GM18508 (cell line): Measurements from ENCODE around the gene FBXL13.
"Not testable (repeated sequence)": the region's sequence is repeated elsewhere in the genome, so short reads cannot be mapped to it uniquely, and the experiment has no call there.

ENCODE experiments used
- ATAC-seq: cut with Tn5 transposase; IDR thresholded peaks from one replicate; pipeline ENCODE4 v1.9.1; 2021; ENCODE audit warnings: moderate number of reproducible peaks; ENCODE audit not compliant: insufficient read depth, unreplicated experiment

The FBXL13 gene

DNA sequence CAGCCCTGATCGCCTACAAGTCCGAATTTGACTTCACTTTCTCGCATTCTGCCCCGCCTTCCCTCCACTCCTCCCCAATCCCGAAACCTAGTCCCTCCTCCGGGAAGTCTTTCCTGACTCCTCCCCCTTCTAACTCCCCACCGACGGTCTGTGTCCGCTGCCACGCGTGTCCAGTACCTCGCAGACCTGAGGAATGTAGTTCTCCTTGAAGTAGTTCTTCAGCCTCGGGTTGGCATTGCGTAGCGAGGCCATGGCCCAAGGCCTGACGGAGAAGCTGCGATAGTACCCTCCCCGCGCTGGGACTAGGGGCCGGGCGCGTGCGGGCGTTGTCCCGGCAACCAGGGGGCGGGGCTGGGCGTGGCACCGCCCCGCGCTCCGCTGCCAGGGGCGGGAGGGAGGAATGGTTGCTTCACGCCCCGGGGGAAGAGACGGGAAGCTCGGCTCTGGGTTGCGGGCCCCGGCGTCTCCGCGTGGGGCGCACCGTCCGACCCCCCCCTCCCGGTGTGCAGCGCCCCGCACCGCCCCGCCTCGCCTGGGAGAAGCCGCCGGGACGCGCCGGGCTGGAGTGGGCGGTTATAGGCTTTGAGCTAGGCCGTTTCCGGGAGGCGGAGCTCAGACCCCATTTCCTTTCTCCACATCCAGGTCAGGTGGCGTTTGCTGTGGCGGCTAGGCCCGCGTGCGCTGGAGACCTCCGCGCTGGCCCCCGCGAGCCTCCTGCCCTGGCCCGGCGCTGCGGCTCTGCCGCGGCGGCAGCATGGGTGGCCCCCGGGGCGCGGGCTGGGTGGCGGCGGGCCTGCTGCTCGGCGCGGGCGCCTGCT lies at the start of gene FBXL13, which contains the start of gene ARMC10:
Gene FBXL13, minus strand, starts transcription at position 278 of the 818 bp plus-strand sequence.
Gene ARMC10, plus strand, starts transcription at position 622 of the 818 bp plus-strand sequence. Its CDS starts 133 bp downstream, at position 755.
- ATAC-seq = peak; percentile 76

DNA sequence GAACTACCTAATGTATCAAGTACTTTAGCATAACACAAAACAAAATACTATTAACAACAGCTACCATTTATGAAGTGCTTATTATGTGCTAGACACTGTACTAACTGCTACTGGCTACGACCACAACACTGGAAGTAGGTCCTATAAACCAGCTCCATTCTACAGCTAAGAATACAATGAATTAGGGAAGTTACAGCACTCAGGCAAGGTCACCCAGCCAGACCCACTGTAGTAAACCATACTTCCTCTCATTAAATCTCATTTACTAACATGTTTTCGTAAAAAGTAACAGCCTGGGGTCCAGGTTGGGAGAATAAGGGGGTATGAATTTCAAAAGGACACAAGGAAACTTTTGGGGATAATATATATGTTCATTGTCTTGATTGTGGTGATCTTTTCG lies 48.9 kb upstream of the FBXL13 start:
- no peak for ATAC-seq

DNA sequence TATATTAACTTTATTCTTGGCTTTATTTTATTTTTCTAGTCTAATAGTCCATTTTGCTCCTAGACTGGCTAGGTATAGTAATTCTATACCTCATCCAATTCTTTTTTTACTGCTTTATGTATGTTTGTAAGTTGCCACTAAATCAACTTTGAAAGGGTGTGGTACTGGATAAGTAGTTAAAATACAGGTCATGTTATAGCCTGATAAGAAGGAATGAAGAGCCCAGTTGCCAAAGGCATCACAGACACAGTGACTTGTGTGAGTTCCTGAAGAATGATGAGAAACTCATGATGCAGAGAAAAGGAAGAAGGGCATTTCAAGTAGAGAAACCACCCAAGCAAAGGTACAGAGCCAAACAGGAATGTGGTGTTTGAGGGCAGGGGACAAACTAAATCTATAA lies 47.0 kb upstream of the FBXL13 start:
- ATAC-seq = no peak

DNA sequence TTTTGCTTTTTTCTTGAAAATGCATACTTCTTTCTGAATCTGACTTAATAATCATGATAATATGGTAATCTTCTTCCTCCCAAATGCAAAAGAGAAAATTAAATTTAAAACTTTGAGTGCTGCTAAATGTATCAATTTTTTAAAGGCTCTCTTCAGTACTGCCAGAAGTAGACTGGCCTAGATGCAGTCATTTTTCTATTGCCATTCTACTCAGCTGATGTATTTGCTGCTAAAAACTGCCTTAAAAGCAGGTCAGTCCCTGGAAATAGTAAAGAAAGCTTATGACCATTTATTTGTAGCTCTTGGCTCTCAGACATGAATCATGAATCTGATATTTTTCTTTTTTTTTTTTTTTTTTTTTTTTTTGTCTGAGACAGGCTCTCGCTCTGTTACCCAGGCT lies 45.8 kb upstream of the FBXL13 start:
- ATAC-seq = no peak

DNA sequence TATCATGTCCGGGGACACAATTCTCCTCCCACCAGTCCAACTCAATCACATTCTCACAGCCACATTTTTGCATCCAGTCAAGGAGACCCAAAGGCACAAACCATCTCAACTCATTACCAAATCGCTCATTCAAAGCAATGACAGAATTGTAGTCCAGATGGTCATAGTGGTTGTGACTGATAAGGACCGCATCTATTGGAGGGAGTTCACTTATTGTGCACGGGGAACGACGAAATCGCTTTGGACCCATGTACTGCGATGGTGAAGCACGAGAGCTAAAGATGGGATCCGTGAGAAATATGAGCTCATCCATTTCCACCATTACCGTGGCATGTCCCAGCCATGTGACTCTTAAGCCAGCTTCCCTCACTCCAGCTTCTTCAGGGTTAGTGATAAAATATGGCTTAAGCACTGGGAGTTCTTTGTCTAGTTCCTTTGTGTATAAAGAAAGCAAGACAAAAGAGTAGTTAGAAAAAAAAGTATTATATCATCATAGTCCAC lies 45.2 kb upstream of the FBXL13 start:
- no peak for ATAC-seq

DNA sequence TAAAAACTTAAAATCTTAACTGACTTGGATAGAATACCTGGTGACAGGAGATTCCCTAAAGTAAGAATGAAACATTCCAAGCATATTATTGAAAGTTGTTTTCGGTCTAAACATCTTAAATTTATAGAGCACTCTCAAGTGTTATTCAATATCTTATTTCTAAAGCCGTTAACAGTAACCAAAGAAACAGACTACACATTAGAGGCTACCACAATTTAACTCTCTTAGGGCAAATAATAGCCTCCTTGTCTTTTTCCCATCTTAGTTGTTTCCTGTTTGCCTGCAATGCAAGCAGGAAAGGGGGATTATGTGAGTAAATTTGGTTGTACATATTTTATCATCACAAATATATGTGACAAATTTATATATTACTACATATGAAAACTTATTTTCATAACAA lies 42.9 kb upstream of the FBXL13 start:
- ATAC-seq = no peak

DNA sequence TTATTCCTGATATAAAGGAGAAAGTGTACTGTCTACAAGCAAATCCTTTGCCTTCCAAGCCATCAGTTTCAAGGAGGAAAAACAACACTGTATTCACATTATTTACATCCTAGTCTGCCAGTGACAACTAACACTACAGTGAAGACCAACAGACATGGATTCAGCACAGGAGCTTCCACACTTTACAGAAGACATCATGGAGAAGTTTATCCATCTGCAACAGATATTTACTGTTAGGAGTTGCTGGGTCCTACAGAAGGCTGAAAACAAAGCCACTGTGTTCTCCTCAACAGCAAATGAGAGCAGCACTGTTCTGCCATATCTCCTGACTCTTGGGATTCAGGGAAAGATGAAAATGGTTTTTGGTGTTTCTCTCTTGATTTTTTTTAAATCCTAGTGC lies 42.4 kb upstream of the FBXL13 start:
- ATAC-seq = no peak

DNA sequence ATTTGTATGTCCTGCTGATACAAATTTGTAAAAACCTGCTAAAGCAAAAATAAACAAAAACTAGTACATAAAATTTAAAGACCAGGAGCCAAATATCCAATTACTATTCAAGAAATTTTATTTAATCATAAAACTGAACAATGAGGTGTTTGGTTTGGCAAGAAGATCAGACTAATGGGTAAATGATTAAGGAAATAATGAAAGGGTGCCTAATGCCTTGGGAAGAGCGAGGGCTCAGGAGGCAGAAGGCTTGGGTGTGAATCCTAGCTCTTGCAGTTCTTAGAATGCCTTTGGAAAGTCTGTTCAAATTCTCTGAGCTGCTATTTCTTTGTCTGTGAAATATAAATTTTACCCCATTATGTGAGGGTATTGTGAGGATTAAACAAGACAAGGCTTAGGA lies 41.9 kb upstream of the FBXL13 start:
- ATAC-seq = no peak

DNA sequence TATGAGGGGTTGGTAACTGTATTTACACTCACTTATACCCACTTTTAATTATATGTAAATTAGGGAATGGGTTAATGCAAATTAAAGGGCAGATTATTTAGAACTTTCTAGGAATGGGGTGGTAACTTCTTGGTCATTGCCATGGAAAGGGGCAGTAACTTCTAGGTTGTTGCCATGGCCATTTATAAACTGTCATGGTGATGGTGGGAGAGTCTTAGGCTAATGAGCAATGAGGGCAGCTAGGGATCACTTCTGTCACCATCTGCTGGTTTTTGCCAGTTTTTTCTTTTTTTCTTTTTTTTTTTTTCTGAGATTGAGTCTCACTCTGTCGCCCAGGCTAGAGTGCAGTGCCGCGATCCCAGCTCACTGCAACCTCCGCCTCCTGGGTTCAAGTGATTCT lies 41.2 kb upstream of the FBXL13 start:
- ATAC-seq = no peak

DNA sequence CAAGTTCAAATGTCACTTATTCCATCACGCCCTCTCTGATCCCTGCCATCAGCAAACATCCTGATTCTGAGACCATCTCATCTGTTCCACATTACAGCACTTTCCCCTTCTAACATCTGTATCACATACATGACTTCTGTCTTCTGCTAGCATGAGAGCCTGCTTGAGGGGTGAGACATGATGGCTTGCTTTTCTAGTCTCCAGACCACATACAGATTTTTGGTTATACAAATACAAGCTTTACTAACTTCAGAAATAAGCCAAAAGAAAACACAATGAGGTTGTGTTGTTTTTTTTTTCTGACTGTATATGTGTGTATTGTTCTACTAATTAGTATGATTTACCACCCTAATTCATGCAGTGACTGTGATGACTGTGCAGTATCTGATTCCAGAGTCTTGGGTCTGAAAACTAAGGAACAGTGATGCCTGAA lies 40.0 kb upstream of the FBXL13 start:
- no peak for ATAC-seq

DNA sequence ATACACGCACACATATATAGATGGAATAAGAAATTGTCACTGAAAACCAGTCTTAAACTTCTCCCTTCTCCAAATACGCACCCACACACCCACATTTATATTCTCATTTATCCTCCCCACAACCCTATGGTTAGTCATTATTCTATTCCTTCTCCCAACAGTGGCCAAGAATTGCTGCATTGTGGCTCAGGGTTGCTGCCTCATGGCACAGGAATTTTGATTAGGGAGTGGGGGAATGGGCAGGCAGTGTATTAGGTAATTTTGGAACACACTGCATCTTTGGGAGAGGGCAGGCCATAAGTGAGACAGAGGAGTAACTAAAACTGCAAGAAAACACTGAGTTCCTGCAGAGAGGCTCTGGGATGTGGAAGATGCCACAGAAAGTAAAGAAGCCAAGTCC lies 38.6 kb upstream of the FBXL13 start:
- ATAC-seq = no peak

DNA sequence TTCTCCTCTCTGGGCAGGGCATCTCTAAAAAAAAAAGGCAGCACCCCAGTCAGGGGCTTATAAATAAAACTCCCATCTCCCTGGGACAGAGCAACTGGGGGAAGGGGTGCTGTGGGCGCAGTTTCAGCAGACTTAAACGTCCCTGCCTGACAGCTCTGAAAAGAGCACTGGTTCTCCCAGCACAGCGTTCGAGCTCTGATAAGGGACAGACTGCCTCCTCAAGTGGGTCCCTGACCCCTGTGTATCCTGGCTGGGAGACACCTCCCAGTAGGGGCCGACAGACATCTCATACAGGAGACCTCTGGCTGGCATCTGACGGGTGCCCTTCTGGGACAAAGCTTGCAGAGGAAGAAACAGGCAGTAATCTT lies 32.1 kb upstream of the FBXL13 start:
- ATAC-seq = not testable (repeated sequence)

DNA sequence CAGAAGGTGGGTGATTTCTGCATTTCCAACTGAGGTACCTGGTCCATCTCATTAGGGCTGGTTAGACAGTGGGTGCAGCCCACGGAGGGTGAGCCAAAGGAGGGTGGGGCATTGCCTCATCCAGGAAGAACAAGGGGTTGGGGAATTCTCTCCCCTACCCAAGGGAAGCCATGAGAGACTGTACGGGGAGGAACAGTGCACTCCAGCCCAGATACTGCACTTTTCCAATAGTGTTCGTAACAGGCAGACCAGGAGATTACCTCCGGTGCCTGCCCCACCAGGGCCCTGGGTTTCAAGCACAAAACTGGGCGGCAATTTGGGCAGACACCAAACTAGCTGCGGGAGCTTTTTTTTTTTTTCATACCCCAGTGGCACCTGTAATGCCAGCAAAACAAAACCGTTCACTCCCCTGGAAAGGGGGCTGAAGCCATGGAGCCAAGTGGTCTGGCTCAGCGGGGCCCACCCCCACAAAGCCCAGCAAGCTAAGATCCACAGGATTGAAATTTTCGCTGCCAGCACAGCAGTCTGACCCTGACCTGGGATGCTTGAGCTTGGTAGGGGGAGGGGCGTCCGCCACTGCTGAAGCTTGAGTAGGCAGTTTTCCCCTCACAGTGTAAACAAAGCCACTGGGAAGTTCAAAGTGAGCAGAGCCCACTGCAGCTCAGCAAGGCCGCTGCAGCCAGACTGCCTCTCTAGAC lies 31.6 kb upstream of the FBXL13 start:
- ATAC-seq = no peak

DNA sequence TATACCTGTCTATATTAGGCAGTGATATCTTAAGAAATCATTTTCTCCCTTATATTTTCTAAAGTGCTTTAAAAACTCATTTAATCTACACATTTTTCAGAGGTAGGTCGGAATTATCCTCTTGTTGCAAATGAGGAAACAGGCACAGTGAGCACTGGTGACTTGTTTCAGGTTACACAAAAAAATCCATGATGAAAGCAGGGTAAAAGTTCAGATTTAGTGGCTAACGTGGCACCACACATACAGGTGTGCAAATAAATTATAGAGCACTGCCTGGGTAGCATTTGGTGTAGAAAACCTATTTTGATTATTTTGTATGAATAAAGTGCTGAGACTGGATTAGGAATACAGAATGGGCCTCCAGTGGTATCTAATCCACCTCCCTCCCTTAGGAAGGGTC lies 26.9 kb upstream of the FBXL13 start:
- no peak for ATAC-seq

DNA sequence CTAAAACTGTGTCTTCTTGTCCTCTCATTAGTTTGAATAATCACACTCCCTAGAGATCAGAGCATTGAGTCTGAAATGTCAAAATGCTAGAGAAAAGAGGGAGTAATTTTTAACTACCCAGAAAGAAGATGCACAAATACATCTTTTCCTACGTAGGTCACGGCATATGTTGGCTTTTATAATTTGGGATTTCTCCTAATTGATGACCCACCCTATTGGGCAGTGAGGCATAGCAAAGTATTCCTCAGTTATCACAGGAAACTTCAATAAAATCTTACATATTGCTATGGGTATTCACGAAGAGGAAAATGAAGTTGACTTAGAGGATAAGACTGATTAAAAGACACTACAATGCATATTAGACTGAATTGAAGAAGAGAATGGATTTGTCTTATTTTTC lies 25.8 kb upstream of the FBXL13 start:
- no peak for ATAC-seq

DNA sequence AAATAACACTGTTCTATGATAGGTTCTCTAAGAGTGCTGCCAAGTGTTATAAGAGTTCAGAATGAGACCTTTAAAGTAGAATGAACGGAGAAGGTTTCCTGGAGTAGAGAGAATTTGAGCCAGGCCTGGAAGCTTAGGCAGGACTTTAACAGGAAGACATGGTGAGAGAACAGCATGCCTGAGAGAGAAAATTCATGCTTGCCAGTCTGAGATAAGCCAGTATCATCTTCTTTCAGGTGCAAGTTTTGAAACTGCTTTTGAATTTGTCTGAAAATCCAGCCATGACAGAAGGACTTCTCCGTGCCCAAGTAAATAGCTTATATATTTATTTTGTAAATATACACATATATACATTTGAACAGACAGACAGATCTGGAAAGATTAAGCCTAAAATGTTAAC lies 22.4 kb upstream of the FBXL13 start:
- ATAC-seq = no peak

DNA sequence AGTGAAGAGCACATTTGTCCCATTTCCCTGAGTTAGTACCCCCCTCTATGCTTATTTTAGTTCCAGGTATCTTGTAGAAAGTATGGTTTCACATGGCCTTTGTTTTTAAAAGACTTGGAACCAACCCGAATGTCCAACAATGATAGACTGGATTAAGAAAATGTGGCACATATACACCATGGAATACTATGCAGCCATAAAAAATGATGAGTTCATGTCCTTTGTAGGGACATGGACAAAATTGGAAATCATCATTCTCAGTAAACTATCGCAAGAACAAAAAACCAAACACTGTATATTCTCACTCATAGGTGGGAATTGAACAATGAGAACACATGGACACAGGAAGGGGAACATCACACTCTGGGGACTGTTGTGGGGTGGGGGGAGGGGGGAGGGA lies 21.0 kb upstream of the FBXL13 start:
- ATAC-seq = not testable (repeated sequence)

DNA sequence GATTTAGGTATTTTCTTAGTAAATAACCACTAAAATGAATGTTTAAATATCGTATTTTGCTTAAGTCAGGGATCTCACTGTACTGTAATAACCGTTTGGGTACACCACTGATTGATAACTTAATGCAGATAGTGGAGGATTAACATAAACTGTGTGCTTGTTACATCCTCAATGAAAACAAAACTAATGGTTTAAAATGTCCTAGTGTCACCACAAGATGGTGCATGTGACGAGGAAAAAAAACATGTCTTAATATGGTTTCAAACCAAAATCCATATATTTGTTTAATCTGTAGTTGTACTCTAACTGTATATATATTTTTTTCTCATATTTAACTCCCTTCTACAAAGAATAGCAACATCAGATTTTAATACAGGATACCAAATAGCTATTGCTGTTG lies 19.5 kb upstream of the FBXL13 start:
- no peak for ATAC-seq

DNA sequence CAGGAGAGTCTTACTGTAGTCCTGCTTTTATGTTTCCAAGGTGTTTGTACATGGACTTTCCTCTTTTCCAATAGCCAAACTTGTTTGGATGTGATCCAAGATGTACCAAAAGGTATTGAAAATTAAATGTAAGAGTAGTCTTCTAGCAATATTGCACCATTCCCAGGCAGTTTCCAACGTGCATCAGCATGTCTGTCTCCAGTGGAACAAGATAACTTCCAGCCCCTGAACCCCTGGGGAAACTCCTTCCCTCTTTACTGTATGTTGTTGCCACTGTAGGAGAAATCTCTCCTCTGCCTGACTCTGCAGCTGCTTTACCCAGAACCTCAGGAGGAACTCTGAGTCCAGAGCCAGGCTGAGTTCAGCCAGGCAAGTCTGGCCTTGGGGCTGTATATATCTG lies 18.8 kb upstream of the FBXL13 start:
- ATAC-seq = no peak

DNA sequence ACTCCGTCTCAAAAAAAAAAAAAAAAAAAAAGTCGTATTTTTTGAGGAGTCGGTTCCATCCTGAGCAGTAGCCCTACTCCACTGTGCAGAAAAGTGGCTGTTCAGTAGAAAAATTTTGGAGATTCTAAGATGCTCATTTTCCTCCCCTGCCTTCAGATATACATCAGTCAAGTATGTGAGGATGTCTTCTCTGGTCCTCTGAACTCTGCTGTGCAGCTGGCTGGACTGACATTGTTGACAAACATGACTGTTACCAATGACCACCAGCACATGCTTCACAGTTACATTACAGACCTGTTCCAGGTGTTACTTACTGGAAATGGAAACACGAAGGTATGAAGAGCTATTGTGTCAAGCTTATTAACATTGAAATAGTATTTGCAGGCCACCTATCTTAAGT lies 17.7 kb upstream of the FBXL13 start:
- not testable (repeated sequence) for ATAC-seq

DNA sequence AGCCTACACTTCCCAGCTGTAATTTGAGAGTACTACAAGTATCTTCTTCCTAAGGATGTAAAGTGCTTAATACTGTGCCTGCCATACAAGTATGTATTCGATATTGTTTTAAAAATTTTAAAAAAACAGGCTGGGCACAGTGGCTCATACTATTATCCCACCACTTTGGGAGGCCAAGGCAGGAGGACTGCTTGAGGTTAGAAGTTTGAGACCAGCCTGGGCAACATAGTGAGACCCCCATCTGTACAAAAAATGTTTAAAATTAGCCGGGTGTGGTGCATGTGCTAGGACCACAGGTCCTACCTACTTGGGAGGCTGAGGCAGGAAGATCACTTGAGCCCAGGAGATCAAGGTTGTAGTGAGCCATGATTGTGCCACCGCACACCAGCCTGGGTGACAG lies 8.6 kb upstream of the FBXL13 start:
- no peak for ATAC-seq

DNA sequence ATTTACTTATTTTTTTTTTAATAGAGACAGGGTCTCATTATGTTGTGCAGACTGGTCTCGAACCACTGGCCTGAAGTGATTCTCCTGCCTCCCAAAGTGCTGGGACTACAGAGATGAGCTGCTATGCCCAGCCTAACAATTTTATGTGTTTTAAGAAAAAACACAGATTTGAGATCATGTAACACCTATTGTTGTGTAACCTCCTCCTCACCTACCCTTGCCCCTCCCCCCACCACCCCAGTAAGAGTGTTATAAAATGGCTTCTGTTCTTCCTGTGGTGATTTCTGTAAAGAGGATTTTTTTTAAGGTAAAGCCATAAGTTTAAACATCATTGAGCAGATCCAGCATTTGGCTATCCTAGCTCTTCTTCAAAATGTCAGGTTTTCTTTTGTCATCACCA lies 7.9 kb upstream of the FBXL13 start:
- no peak for ATAC-seq
